ENCODE measurements around the gene HOXA3. TPM values are rescaled to one million over a fixed set of nuclear protein-coding genes. Genes with fewer than 3 reads are reported as not detected.

HOXA3 gene
- total RNA-seq, 2 experiments from 2014 or later: not detected

- Mint-ChIP-seq H3K27ac (no peak within 1 kb of the TSS), H3K27me3 (peaks cover 67% of the 10 kb centered on the region), H3K4me3 (peak within 1 kb of the TSS; percentile 55), H3K9me3 (no peaks in the 10 kb centered on the region), H3K36me3 (no peaks in the 10 kb centered on the region), H3K4me1 (peaks cover 17% of the 10 kb centered on the region)
- DNase-seq (no peak), ATAC-seq (ENCODE audit: low read depth) (no peak)
- POLR2A ChIA-PET: no interaction called here
These were observed 5.0 kb downstream of the HOXA3 start, which contains the start of gene HOXA6 for GRCh38 chr7:27147199-27148030. TSS of gene HOXA6 (minus strand) at chr7:27147774. CDS start at chr7:27147749, 25 bp downstream.

GRCh38 chr7:27146491-27147198 lies 5.7 kb downstream of the HOXA3 start:
- Mint-ChIP-seq H3K27me3 (peaks cover 59% of the 10 kb centered on the region), H3K27ac (no peak overlapping the region), H3K9me3 (no peaks in the 10 kb centered on the region), H3K36me3 (no peaks in the 10 kb centered on the region), H3K4me3 (no peak overlapping the region), H3K4me1 (peaks cover 11% of the 10 kb centered on the region)
- POLR2A ChIA-PET: no interaction called here
- ATAC-seq (ENCODE audit: low read depth): no peak
- DNase-seq: no peak

- no peak overlapping the region for H3K27ac Mint-ChIP-seq
- H3K9me3 Mint-ChIP-seq: no peaks in the 10 kb centered on the region
These were observed 6.4 kb downstream of the HOXA3 start for GRCh38 chr7:27145914-27146412.

DNA sequence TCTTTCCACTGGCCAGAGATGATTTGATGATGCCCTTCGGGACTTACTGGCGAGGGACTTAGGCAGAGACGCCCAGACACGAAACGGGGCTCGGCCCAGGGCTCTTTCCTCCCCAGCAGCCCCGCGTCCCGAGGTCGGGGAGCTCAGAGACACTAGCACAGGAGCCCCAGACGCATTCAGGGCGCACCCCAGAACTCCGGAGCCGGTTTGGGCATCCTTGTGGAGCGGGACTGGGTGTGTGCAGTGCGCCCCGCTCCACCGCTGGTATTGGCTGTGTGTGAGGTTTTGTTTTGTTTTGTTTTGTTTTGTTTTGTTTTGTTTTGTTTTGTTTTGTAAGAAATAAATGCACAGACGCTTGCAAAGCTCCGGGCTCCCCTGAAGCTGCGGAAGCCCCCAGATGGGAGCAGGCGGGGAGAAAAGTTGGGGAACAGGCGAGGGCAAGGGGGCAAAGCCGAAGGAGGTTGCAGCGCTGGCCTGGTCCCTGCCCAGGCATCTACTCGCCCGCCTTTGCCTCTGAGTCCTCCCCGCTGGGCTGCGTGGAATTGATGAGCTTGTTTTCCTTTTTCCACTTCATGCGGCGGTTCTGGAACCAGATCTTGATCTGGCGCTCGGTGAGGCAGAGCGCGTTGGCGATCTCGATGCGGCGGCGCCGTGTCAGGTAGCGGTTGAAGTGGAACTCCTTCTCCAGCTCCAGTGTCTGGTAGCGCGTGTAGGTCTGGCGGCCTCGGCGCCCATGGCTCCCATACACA lies 7.0 kb downstream of the HOXA3 start:
- ATAC-seq (ENCODE audit: low read depth) (no peak), DNase-seq (no peak)
- Mint-ChIP-seq H3K36me3 (no peaks in the 10 kb centered on the region), H3K27me3 (peaks cover 47% of the 10 kb centered on the region), H3K27ac (no peak overlapping the region), H3K9me3 (no peaks in the 10 kb centered on the region), H3K4me3 (no peak overlapping the region), H3K4me1 (peaks cover 3% of the 10 kb centered on the region)
- POLR2A ChIA-PET: interaction anchor here (0.6 kb wide), 1 partner anchor 48 kb away, joined by 5 read pairs; no protein-coding TSS in a partner anchor

More at GRCh38 chr7:27145914-27146412, 6.4 kb downstream of the HOXA3 start:
- Mint-ChIP-seq H3K4me3 (no peak overlapping the region), H3K36me3 (no peaks in the 10 kb centered on the region), H3K4me1 (peaks cover 6% of the 10 kb centered on the region), H3K27me3 (peaks cover 52% of the 10 kb centered on the region)
- no peak for ATAC-seq (ENCODE audit: low read depth)
- POLR2A ChIA-PET: interaction anchor here (0.6 kb wide), 1 partner anchor 49 kb away, joined by 5 read pairs; no protein-coding TSS in a partner anchor
- DNase-seq: no peak

GRCh38 chr7:27144781-27145164 lies 7.6 kb downstream of the HOXA3 start:
- H3K4me1 Mint-ChIP-seq: peaks cover 2% of the 10 kb centered on the region
- POLR2A ChIA-PET: no interaction called here
- H3K9me3 Mint-ChIP-seq: no peaks in the 10 kb centered on the region
- ATAC-seq (ENCODE audit: low read depth) (no peak), DNase-seq (no peak)
- peaks cover 42% of the 10 kb centered on the region for H3K27me3 Mint-ChIP-seq
- H3K36me3 Mint-ChIP-seq: no peaks in the 10 kb centered on the region
- H3K4me3 Mint-ChIP-seq: no peak overlapping the region
- no peak overlapping the region for H3K27ac Mint-ChIP-seq

- no peaks in the 10 kb centered on the region for H3K36me3 Mint-ChIP-seq
These were observed 8.2 kb downstream of the HOXA3 start for GRCh38 chr7:27143950-27144780.

GRCh38 chr7:27143023-27143949 lies 9.1 kb downstream of the HOXA3 start, which contains the start of gene HOXA5:
TSS of gene HOXA5 (minus strand) at chr7:27143681. CDS start at chr7:27143607, 74 bp downstream.
- Mint-ChIP-seq H3K36me3 (no peaks in the 10 kb centered on the region), H3K27ac (no peak within 1 kb of the TSS), H3K27me3 (peaks cover 31% of the 10 kb centered on the region), H3K4me3 (no peak within 1 kb of the TSS), H3K4me1 (peaks cover 2% of the 10 kb centered on the region), H3K9me3 (no peaks in the 10 kb centered on the region)
- ATAC-seq (ENCODE audit: low read depth) (no peak), DNase-seq (no peak)
- POLR2A ChIA-PET: no interaction called here

More at GRCh38 chr7:27143950-27144780, 8.2 kb downstream of the HOXA3 start:
- peaks cover 36% of the 10 kb centered on the region for H3K27me3 Mint-ChIP-seq
- H3K9me3 Mint-ChIP-seq: no peaks in the 10 kb centered on the region
- H3K4me1 Mint-ChIP-seq: peaks cover 2% of the 10 kb centered on the region
- no peak overlapping the region for H3K4me3 Mint-ChIP-seq
- no peak overlapping the region for H3K27ac Mint-ChIP-seq
- POLR2A ChIA-PET: no interaction called here
- no peak for ATAC-seq (ENCODE audit: low read depth)
- no peak for DNase-seq

GRCh38 chr7:27142580-27143022 lies 9.8 kb downstream of the HOXA3 start:
- Mint-ChIP-seq H3K27ac (no peak overlapping the region), H3K4me1 (no peaks in the 10 kb centered on the region), H3K4me3 (no peak overlapping the region), H3K27me3 (peaks cover 32% of the 10 kb centered on the region), H3K36me3 (no peaks in the 10 kb centered on the region), H3K9me3 (no peaks in the 10 kb centered on the region)
- no peak for ATAC-seq (ENCODE audit: low read depth)
- no peak for DNase-seq
- POLR2A ChIA-PET: no interaction called here

DNA sequence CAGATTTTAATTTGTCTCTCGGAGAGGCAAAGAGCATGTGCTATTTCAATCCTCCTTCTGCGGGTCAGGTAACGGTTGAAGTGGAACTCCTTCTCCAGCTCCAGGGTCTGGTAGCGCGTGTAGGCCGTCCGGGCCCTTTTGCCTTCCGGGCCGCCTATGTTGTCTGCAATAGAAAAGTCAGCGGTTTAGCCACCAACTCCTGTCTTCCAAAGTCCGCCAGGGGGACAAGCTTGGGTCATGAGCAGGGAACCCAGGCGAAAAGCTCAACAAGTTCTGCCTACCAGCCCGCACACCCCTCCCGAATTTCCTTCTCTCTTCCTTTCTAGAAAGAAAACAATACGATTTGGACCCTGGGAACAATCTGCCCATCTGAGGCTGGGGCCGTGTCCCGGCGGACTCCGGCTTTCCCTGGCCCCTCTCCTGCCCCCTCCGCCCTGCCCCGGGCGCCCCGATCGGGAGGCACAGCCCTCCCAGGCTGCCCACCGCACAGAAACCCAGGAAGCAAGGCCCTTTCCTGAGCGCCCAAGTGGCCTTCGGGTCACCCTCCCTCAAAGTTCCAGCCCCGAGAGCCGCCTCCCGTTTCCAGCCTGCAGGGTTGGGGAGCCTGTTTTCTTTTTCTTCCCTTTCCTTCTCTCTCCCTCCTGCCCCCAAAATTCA lies 10.3 kb downstream of the HOXA3 start:
- no peak overlapping the region for H3K27ac Mint-ChIP-seq
- no peaks in the 10 kb centered on the region for H3K9me3 Mint-ChIP-seq
- peaks cover 32% of the 10 kb centered on the region for H3K27me3 Mint-ChIP-seq
- no peak for DNase-seq
- no peak for ATAC-seq (ENCODE audit: low read depth)
- H3K36me3 Mint-ChIP-seq: no peaks in the 10 kb centered on the region
- POLR2A ChIA-PET: no interaction called here
- no peaks in the 10 kb centered on the region for H3K4me1 Mint-ChIP-seq
- no peak overlapping the region for H3K4me3 Mint-ChIP-seq

DNA sequence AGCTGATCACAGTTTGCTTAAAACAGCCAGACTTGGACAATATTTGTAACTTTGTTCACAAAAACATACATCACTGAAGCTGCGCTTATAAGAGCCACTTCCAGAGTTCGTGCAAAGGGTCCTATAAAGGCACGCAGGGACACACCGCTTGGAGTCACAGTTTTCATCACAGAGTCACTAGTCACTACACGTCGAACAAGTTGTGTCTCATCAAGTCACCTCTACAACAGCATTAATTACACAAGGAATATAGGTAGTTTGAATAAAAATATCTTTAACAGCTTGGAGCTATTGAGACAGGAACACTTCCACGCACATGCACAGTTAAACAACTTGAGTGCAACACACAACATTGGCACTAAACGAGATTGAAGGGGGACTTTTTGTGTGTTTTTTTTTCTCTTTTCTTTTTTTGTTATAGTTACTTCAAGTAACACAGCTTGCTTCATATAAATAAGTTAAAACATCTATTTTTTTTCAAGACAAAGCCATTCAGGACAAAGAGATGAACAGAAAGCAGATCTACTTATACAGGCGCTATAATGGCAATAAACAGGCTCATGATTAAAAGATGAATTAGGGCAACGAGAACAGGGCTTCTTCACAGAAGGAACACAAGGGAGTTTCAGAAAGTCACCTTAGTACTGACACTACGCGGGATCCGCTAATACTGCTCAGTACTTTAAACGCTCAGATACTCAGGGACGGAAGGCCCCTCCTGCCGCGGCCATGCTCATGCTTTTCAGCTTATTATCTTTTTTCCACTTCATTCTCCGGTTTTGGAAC lies 11.1 kb downstream of the HOXA3 start:
- H3K27me3 Mint-ChIP-seq: peaks cover 28% of the 10 kb centered on the region
- no peak overlapping the region for H3K27ac Mint-ChIP-seq
- DNase-seq: no peak
- no peaks in the 10 kb centered on the region for H3K9me3 Mint-ChIP-seq
- H3K36me3 Mint-ChIP-seq: no peaks in the 10 kb centered on the region
- H3K4me3 Mint-ChIP-seq: no peak overlapping the region
- ATAC-seq (ENCODE audit: low read depth): no peak
- no peaks in the 10 kb centered on the region for H3K4me1 Mint-ChIP-seq
- POLR2A ChIA-PET: no interaction called here

Data from activated naive CD8-positive, alpha-beta T cell treated with anti-CD3 and anti-CD28 coated beads, Interleukin-2, amount 10 ng/mL, durations not matched to agents 7 days and 5 days (primary cell).